Endodermal cell (in vitro differentiated cells): ENCODE measurements around the gene C17orf107. TPM values are rescaled to one million over a fixed set of nuclear protein-coding genes. Genes with fewer than 3 reads are reported as not detected.
A peak's percentile ranks its signal among the peaks of the same experiment; 100 is the strongest.

Source experiments
- DNase-seq: peaks from one replicate; pipeline ENCODE4 v3.0.0-alpha.2; 2017
- H3K27ac ChIP-seq: 2 replicates; pipeline ENCODE4 v1.5.1; 2013; ENCODE audit warnings: mild to moderate bottlenecking, low read depth, low read length, moderate library complexity
- H3K27me3 ChIP-seq: 2 replicates; pipeline ENCODE4 v1.6.1; 2013; ENCODE audit warnings: mild to moderate bottlenecking, low read length, moderate library complexity; ENCODE audit not compliant: insufficient read depth, control insufficient read depth, poor library complexity, severe bottlenecking
- H3K36me3 ChIP-seq: 2 replicates; pipeline ENCODE4 v1.7.0; 2013; ENCODE audit warnings: mild to moderate bottlenecking, low read length, moderate library complexity; ENCODE audit not compliant: control insufficient read depth, insufficient read depth
- H3K4me1 ChIP-seq: one replicate; pipeline ENCODE4 v1.7.0; 2013; ENCODE audit warnings: low read length; ENCODE audit not compliant: control insufficient read depth, insufficient read depth
- H3K4me3 ChIP-seq: 2 replicates; pipeline ENCODE4 v1.5.1; 2013; ENCODE audit warnings: mild to moderate bottlenecking, low read length, moderate library complexity
- H3K9ac ChIP-seq: 2 replicates; pipeline ENCODE4 v1.6.1; 2013; ENCODE audit warnings: mild to moderate bottlenecking, low read length, moderate library complexity; ENCODE audit not compliant: poor library complexity, severe bottlenecking; ENCODE audit errors: extremely low read depth
- H3K9me3 ChIP-seq: 2 replicates; pipeline ENCODE4 v1.6.1; 2013; ENCODE audit warnings: mild to moderate bottlenecking, low read length, moderate library complexity; ENCODE audit not compliant: control insufficient read depth
- H3K27ac Mint-ChIP-seq: 2 replicates; pipeline ENCODE4 v1.8.0; 2020; ENCODE audit warnings: mixed read lengths
- H3K27me3 Mint-ChIP-seq: 2 replicates; pipeline ENCODE4 v1.8.0; 2021; ENCODE audit warnings: mild to moderate bottlenecking, mixed read lengths; ENCODE audit not compliant: insufficient read depth
- H3K36me3 Mint-ChIP-seq: 2 replicates; pipeline ENCODE4 v1.8.0; 2020; ENCODE audit warnings: low read depth, mixed read lengths
- H3K4me1 Mint-ChIP-seq: 2 replicates; pipeline ENCODE4 v1.8.0; 2020; ENCODE audit warnings: mixed read lengths
- H3K4me3 Mint-ChIP-seq: 2 replicates; pipeline ENCODE4 v1.8.0; 2020; ENCODE audit warnings: mild to moderate bottlenecking, moderate library complexity, mixed read lengths
- H3K9me3 Mint-ChIP-seq: 2 replicates; pipeline ENCODE4 v1.8.0; 2020; ENCODE audit warnings: mild to moderate bottlenecking, mixed read lengths
- WGBS, 2 experiments: methylation state at CpG; one replicate each; pipeline versions ENCODE4 v1.1.5 to v1.1.7; 2013; ENCODE audit warnings: missing lambda C conversion rate in 2 of 2, mixed read lengths in 1 of 2; ENCODE audit not compliant: insufficient coverage in 1 of 2, insufficient read length in 1 of 2; 5-methylcytosine and 5-hydroxymethylcytosine counted together
- total RNA-seq, 2 donors: library from RNA; stranded (reverse); fragmentation: NEBNext Ultra II Directional in 1 of 2; extraction: Animal tissue kit (Norgen Biotek cat#: 25700) in 1 of 2; gene quantifications; 2 replicates in 1 of 2; 3 replicates in 1 of 2; pipeline ENCODE4 v1.2.1, GENCODE V29; 2021
- TF ChIP-seq, protein P1 (sequence below): fragments of 200-600 bp; sonication (generic); conservative IDR thresholded peaks from 2 replicates; pipeline ENCODE4 v1.5.0; 2021; ENCODE audit warnings: antibody characterized with exemption, mild to moderate bottlenecking

The C17orf107 gene
- total RNA-seq, 2 donors from 2014 or later = 0.82 to 4.8 TPM

DNA sequence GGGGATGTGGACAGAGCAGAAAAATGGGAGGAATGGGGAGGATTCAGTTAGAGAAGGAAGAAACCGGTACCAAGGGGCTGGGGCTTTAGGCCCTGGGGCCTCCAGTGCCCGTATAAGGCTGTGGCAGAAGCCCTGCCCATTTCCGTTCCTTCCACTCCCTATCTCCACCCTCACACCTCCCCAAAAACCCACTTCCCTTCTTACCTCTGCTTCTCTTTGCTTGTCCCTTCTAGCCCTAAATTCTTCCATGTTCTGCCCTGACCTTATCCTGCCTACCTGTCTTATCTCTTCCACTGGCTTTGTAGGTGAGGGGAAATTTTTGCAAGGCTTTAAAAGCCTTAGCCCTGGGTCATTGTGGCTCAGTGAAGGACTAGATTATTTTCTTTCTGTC is 44.8 kb downstream of the C17orf107 start:
- Mint-ChIP-seq H3K27me3 (no peaks in the 10 kb centered on the region), H3K4me3 (no peak overlapping the region), H3K27ac (peak overlapping the region; percentile 89), H3K9me3 (no peaks in the 10 kb centered on the region), H3K36me3 (peaks cover 48% of the 10 kb centered on the region), H3K4me1 (peaks cover 30% of the 10 kb centered on the region)
- H3K4me1 ChIP-seq = peaks cover 10% of the 10 kb centered on the region
- no peaks in the 10 kb centered on the region for H3K27me3 ChIP-seq
- 93 to 100% methylated on average over 1 to 3 of the region's 3 CpGs for WGBS, 2 experiments
- H3K4me3 ChIP-seq = no peak overlapping the region
- TF ChIP-seq, protein P1, sequence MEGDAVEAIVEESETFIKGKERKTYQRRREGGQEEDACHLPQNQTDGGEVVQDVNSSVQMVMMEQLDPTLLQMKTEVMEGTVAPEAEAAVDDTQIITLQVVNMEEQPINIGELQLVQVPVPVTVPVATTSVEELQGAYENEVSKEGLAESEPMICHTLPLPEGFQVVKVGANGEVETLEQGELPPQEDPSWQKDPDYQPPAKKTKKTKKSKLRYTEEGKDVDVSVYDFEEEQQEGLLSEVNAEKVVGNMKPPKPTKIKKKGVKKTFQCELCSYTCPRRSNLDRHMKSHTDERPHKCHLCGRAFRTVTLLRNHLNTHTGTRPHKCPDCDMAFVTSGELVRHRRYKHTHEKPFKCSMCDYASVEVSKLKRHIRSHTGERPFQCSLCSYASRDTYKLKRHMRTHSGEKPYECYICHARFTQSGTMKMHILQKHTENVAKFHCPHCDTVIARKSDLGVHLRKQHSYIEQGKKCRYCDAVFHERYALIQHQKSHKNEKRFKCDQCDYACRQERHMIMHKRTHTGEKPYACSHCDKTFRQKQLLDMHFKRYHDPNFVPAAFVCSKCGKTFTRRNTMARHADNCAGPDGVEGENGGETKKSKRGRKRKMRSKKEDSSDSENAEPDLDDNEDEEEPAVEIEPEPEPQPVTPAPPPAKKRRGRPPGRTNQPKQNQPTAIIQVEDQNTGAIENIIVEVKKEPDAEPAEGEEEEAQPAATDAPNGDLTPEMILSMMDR = no peak
- H3K27ac ChIP-seq = no peak overlapping the region
- H3K36me3 ChIP-seq = peaks cover 47% of the 10 kb centered on the region
- no peaks in the 10 kb centered on the region for H3K9me3 ChIP-seq
- H3K9ac ChIP-seq = no peak overlapping the region
- no peak for DNase-seq

DNA sequence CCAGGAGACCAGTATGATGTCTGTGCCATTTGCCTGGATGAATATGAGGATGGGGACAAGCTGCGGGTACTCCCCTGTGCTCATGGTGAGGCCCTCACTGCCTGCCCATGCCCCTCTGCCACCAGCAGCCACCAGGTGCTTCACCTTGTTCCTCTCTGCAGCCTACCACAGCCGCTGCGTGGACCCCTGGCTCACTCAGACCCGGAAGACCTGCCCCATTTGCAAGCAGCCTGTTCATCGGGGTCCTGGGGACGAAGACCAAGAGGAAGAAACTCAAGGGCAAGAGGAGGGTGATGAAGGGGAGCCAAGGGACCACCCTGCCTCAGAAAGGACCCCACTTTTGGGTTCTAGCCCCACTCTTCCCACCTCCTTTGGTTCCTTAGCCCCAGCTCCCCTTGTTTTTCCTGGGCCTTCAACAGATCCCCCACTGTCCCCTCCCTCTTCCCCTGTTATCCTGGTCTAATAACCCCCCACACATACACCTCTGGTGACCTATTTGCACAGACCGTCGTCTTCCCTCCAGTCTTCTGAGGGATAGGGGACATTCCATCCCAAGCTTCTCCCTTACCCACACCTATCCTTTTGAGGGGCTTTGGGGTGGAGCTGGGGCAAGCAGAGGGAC is 45.3 kb downstream of the C17orf107 start:
- Histone ChIP-seq H3K27ac (no peak overlapping the region), H3K9me3 (no peaks in the 10 kb centered on the region), H3K36me3 (peaks cover 47% of the 10 kb centered on the region), H3K4me1 (peaks cover 10% of the 10 kb centered on the region), H3K4me3 (no peak overlapping the region), H3K9ac (no peak overlapping the region), H3K27me3 (no peaks in the 10 kb centered on the region)
- peaks cover 48% of the 10 kb centered on the region for H3K36me3 Mint-ChIP-seq
- WGBS, 2 experiments = 90 to 92% methylated on average over 1 to 8 of the region's 8 CpGs
- peak overlapping the region; percentile 93 for H3K4me3 Mint-ChIP-seq
- H3K27me3 Mint-ChIP-seq = no peaks in the 10 kb centered on the region
- H3K27ac Mint-ChIP-seq = peak overlapping the region; percentile 89
- peaks cover 28% of the 10 kb centered on the region for H3K4me1 Mint-ChIP-seq
- TF ChIP-seq, protein P1 = no peak
- peak; percentile 60 for DNase-seq
- H3K9me3 Mint-ChIP-seq = no peaks in the 10 kb centered on the region

DNA sequence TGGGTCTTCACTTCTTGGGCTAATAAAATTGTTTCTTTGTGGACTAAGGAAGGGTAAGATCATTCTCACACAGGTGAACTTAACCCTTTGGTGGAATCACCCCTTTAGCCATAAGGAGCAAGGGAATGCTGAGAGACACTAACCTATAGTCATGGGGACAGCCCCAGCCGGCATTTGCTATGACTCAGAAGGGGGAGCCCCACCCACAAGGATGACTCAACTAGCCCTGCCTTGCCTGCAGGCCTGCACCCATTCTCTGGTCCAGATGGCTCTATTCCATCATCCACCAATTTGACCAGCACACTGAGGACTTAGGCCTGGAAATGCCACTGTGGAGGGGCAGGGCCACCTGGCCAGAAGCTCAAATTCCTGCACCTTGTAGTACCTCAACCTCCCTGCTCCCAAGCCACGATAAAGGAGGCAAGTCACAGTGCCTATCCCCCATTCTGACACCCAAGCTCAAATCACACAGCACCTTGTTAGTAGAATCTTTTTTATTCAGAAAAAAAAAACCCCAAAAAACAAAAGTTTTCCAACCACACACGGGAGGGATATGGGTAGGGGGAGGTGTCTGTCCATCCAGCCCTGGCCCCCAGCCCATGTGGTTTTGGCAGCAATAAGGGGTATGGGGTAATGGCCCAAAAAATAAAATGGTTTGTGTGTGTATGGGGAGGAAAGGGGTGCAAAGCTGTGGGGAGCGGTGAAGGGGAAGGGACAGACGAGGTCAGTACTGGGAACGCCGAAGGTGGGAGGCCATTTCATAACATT is 46.0 kb downstream of the C17orf107 start:
- Mint-ChIP-seq H3K27ac (peak overlapping the region; percentile 89), H3K9me3 (no peaks in the 10 kb centered on the region), H3K27me3 (no peaks in the 10 kb centered on the region), H3K4me3 (peak overlapping the region; percentile 93), H3K36me3 (peaks cover 48% of the 10 kb centered on the region), H3K4me1 (peaks cover 28% of the 10 kb centered on the region)
- Histone ChIP-seq H3K9ac (peak overlapping the region; percentile 23), H3K4me3 (peak overlapping the region; percentile 91), H3K36me3 (peaks cover 47% of the 10 kb centered on the region), H3K27me3 (no peaks in the 10 kb centered on the region), H3K27ac (no peak overlapping the region), H3K4me1 (peaks cover 10% of the 10 kb centered on the region), H3K9me3 (no peaks in the 10 kb centered on the region)
- peak; percentile 81 for DNase-seq
- TF ChIP-seq, protein P1 = no peak
- 82 to 86% methylated on average over 6 to 7 of the region's 7 CpGs for WGBS, 2 experiments
